WTC11 (cell line): Measurements from ENCODE around the gene TSPO. TPM values are rescaled to one million over a fixed set of nuclear protein-coding genes. Genes with fewer than 3 reads are reported as not detected.

ENCODE experiments used
- ATAC-seq: fragments of 200-7000 bp; cut with Tn5 transposase; 2 replicates; pipeline ENCODE4 v1.10.0; 2021; ENCODE audit warnings: mild to moderate bottlenecking, moderate library complexity
- CTCF ChIA-PET: fragments of 300-600 bp; sonication (Branson Sonifier 250); formaldehyde crosslinking; loops from one replicate; lab custom pipeline; 2021; ENCODE audit warnings: antibody characterized with exemption; lab: Charles Lee
- POLR2A ChIA-PET: fragments of 350-600 bp; sonication (Branson Sonifier 250); formaldehyde crosslinking; loops from one replicate; lab custom pipeline; 2021; ENCODE audit warnings: antibody characterized with exemption; lab: Charles Lee
- DNase-seq: peaks from one replicate; pipeline ENCODE4 v3.0.0; 2021; ENCODE audit warnings: low spot score
- H3K27ac Mint-ChIP-seq: 2 replicates; pipeline ENCODE4 v1.8.0; 2021; ENCODE audit warnings: mixed read lengths
- H3K27me3 Mint-ChIP-seq: 2 replicates; pipeline ENCODE4 v1.8.0; 2021; ENCODE audit warnings: low read depth, mild to moderate bottlenecking, moderate library complexity, mixed read lengths
- H3K36me3 Mint-ChIP-seq: 2 replicates; pipeline ENCODE4 v1.8.0; 2021; ENCODE audit warnings: mixed read lengths
- H3K4me1 Mint-ChIP-seq: 2 replicates; pipeline ENCODE4 v1.8.0; 2022; ENCODE audit warnings: mixed read lengths
- H3K4me3 Mint-ChIP-seq: 2 replicates; pipeline ENCODE4 v1.8.0; 2021; ENCODE audit warnings: mild to moderate bottlenecking, moderate library complexity, mixed read lengths
- H3K9me3 Mint-ChIP-seq: 2 replicates; pipeline ENCODE4 v1.8.0; 2021; ENCODE audit warnings: mixed read lengths
- AFF4 ChIP-seq: sonication (generic); formaldehyde crosslinking; IDR thresholded peaks from 2 replicates; pipeline ENCODE4 v1.8.1; 2023; ENCODE audit warnings: mild to moderate bottlenecking, missing genetic modification reagents, borderline replicate concordance
- ATF2 ChIP-seq: sonication (generic); formaldehyde crosslinking; IDR thresholded peaks from 2 replicates; pipeline ENCODE4 v1.8.1; 2022; ENCODE audit warnings: low read depth, missing genetic modification reagents, borderline replicate concordance
- FOXK1 ChIP-seq: sonication (generic); formaldehyde crosslinking; IDR thresholded peaks from 2 replicates; pipeline ENCODE4 v1.8.0; 2022; ENCODE audit warnings: mild to moderate bottlenecking, moderate library complexity, missing genetic modification reagents
- FOXP1 ChIP-seq: sonication (generic); formaldehyde crosslinking; IDR thresholded peaks from 2 replicates; pipeline ENCODE4 v1.8.0; 2022; ENCODE audit warnings: missing genetic modification reagents, mild to moderate bottlenecking, moderate library complexity, borderline replicate concordance
- IRF1 ChIP-seq: sonication (generic); formaldehyde crosslinking; IDR thresholded peaks from 2 replicates; pipeline ENCODE4 v1.8.0; 2023; ENCODE audit warnings: missing genetic modification reagents
- JUN ChIP-seq: sonication (generic); formaldehyde crosslinking; IDR thresholded peaks from 2 replicates; pipeline ENCODE4 v1.8.0; 2023; ENCODE audit warnings: mild to moderate bottlenecking, missing genetic modification reagents
- NFATC4 ChIP-seq: fragments of 250-450 bp; sonication (Bioruptor Pico); IDR thresholded peaks from 2 replicates; pipeline ENCODE4 v1.9.0; 2021; ENCODE audit warnings: mild to moderate bottlenecking
- SP1 ChIP-seq: sonication (generic); formaldehyde crosslinking; conservative IDR thresholded peaks from 2 replicates; pipeline ENCODE4 v1.8.1; 2022; ENCODE audit warnings: missing genetic modification reagents
- ZNF425 ChIP-seq: fragments of 250-450 bp; sonication (Bioruptor Pico); conservative IDR thresholded peaks from 2 replicates; pipeline ENCODE4 v1.9.0; 2021; ENCODE audit warnings: mild to moderate bottlenecking
- ZNF512 ChIP-seq: sonication (generic); formaldehyde crosslinking; IDR thresholded peaks from 2 replicates; pipeline ENCODE4 v1.8.1; 2022; ENCODE audit warnings: missing genetic modification reagents, borderline replicate concordance
- total RNA-seq: library from RNA; stranded (reverse); gene quantifications from 3 replicates; pipeline ENCODE4 v1.2.3, GENCODE V29; 2021
- TF ChIP-seq, protein P1 (sequence below): fragments of 200-600 bp; IDR thresholded peaks from 2 replicates; pipeline ENCODE4 v1.8.0; 2022; ENCODE audit warnings: antibody characterized with exemption
- TF ChIP-seq, protein P2 (sequence below): sonication (generic); formaldehyde crosslinking; IDR thresholded peaks from 2 replicates; pipeline ENCODE4 v1.8.1; 2023; ENCODE audit warnings: mild to moderate bottlenecking, missing genetic modification reagents

The TSPO gene
- total RNA-seq, 1 experiment from 2014 or later: 21.9 TPM

- ChIA-PET POLR2A (no interaction called here), CTCF (interaction anchor here (1.0 kb wide), 1 partner anchor 285 kb away, joined by 4 read pairs; no protein-coding TSS in a partner anchor)
- Mint-ChIP-seq H3K27ac (no peak overlapping the region), H3K4me1 (peaks cover 8% of the 10 kb centered on the region), H3K9me3 (no peaks in the 10 kb centered on the region), H3K4me3 (peak overlapping the region; percentile 49), H3K36me3 (no peaks in the 10 kb centered on the region), H3K27me3 (peaks cover 14% of the 10 kb centered on the region)
- ATAC-seq: peak; percentile 12
- DNase-seq: no peak
- TF ChIP-seq ATF2 (CRISPR knock-in tag) (no peak), ZNF512 (CRISPR knock-in tag) (0 out of 2 replicates have a peak, but pooled peaks have one; percentile 82)
Measured at GRCh38 chr22:43152357-43153071, 1.2 kb downstream of the TSPO start.

- Mint-ChIP-seq H3K4me3 (no peak overlapping the region), H3K27ac (no peak overlapping the region), H3K27me3 (peaks cover 14% of the 10 kb centered on the region), H3K9me3 (no peaks in the 10 kb centered on the region), H3K36me3 (no peaks in the 10 kb centered on the region), H3K4me1 (peaks cover 8% of the 10 kb centered on the region)
- CTCF ChIA-PET: no interaction called here
- DNase-seq: no peak
- no peak for ATAC-seq
- TF ChIP-seq JUN: no peak
- POLR2A ChIA-PET: no interaction called here
Measured at GRCh38 chr22:43153899-43154298, 2.5 kb downstream of the TSPO start.

- no peaks in the 10 kb centered on the region for H3K9me3 Mint-ChIP-seq
- TF ChIP-seq SP1 (CRISPR knock-in tag): no peak
- TF ChIP-seq, protein P1, sequence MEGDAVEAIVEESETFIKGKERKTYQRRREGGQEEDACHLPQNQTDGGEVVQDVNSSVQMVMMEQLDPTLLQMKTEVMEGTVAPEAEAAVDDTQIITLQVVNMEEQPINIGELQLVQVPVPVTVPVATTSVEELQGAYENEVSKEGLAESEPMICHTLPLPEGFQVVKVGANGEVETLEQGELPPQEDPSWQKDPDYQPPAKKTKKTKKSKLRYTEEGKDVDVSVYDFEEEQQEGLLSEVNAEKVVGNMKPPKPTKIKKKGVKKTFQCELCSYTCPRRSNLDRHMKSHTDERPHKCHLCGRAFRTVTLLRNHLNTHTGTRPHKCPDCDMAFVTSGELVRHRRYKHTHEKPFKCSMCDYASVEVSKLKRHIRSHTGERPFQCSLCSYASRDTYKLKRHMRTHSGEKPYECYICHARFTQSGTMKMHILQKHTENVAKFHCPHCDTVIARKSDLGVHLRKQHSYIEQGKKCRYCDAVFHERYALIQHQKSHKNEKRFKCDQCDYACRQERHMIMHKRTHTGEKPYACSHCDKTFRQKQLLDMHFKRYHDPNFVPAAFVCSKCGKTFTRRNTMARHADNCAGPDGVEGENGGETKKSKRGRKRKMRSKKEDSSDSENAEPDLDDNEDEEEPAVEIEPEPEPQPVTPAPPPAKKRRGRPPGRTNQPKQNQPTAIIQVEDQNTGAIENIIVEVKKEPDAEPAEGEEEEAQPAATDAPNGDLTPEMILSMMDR: no peak
- no peak for TF ChIP-seq ZNF425 (CRISPR knock-in tag)
- TF ChIP-seq FOXK1: no peak
- TF ChIP-seq FOXP1: no peak
- TF ChIP-seq AFF4 (CRISPR knock-in tag): no peak
- TF ChIP-seq, protein P2, sequence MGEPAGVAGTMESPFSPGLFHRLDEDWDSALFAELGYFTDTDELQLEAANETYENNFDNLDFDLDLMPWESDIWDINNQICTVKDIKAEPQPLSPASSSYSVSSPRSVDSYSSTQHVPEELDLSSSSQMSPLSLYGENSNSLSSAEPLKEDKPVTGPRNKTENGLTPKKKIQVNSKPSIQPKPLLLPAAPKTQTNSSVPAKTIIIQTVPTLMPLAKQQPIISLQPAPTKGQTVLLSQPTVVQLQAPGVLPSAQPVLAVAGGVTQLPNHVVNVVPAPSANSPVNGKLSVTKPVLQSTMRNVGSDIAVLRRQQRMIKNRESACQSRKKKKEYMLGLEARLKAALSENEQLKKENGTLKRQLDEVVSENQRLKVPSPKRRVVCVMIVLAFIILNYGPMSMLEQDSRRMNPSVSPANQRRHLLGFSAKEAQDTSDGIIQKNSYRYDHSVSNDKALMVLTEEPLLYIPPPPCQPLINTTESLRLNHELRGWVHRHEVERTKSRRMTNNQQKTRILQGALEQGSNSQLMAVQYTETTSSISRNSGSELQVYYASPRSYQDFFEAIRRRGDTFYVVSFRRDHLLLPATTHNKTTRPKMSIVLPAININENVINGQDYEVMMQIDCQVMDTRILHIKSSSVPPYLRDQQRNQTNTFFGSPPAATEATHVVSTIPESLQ: no peak
- TF ChIP-seq JUN: no peak
- no peak for TF ChIP-seq NFATC4 (CRISPR knock-in tag)
- no peak for TF ChIP-seq IRF1
Measured at GRCh38 chr22:43154887-43155536, 3.7 kb downstream of the TSPO start.

More at GRCh38 chr22:43154887-43155536, 3.7 kb downstream of the TSPO start:
- Mint-ChIP-seq H3K4me1 (peaks cover 8% of the 10 kb centered on the region), H3K36me3 (no peaks in the 10 kb centered on the region), H3K27me3 (peaks cover 14% of the 10 kb centered on the region), H3K27ac (no peak overlapping the region), H3K4me3 (no peak overlapping the region)
- ChIA-PET CTCF (interaction anchor here (1.0 to 1.1 kb wide), 2 partner anchors 19 to 33 kb away, joined by 3 to 4 read pairs; no protein-coding TSS in a partner anchor), POLR2A (no interaction called here)
- no peak for ATAC-seq
- DNase-seq: no peak
